Spleen (tissue), 7 donors: Measurements from ENCODE around the gene ZNF236.

ENCODE experiments used
- CTCF ChIP-seq, 11 experiments: fragments of 200-600 bp in 7 of 11; fragments of 450-650 bp in 4 of 11; sonication (generic) in 4 of 11; IDR thresholded peaks in 8 of 11; conservative IDR thresholded peaks in 3 of 11; 1 replicate in 7 of 11; 2 replicates in 4 of 11; pipeline versions ENCODE4 v1.4.0 to v1.8.0; 2016 to 2021; ENCODE audit warnings: antibody characterized with exemption in 11 of 11, inconsistent platforms in 4 of 11, mild to moderate bottlenecking in 1 of 11
- POLR2A ChIP-seq, 3 donors: fragments of 450-650 bp; IDR thresholded peaks; one replicate each; pipeline ENCODE4 v1.5.1; 2017; ENCODE audit warnings: antibody characterized with exemption in 3 of 3, mild to moderate bottlenecking in 1 of 3
- donor health status: DM: no; HTN: no; CAD: no; lungs with moderate emphysema.
- donor health status: DM: no; HTN: no; CAD: no.
- donor health status: DM: no; HTN: no; CAD: no.

GRCh38 chr18:76788571-76789317 lies 33.6 kb upstream of the ZNF236 start:
- TF ChIP-seq CTCF (IDR thresholded peaks at IDR 0.05 in 8 of 11, conservative IDR thresholded peaks at IDR 0.05 in 3 of 11) = no peak
- no peak for TF ChIP-seq POLR2A (IDR thresholded peaks at IDR 0.05)
